Measurements from ENCODE around the gene DNAJC13. TPM values are rescaled to one million over a fixed set of nuclear protein-coding genes. Genes with fewer than 3 reads are reported as not detected.
A peak's percentile ranks its signal among the peaks of the same experiment; 100 is the strongest.

Gene DNAJC13
- polyA plus RNA-seq, 2 of the 4 experiments (the other 2 are of a cell fraction), result 17.0 to 29.8 TPM

GRCh38 chr3:132530624-132531023 lies 113.3 kb downstream of the DNAJC13 start:
- Histone ChIP-seq H3K4me3 (no peak overlapping the region), H3K4me1 (no peaks in the 10 kb centered on the region), H3K9me3 (no peaks in the 10 kb centered on the region), H3K27ac (no peak overlapping the region), H3K4me2 (no peak overlapping the region)
- TF ChIP-seq RNF2 (IDR thresholded peaks at IDR 0.05; ENCODE audit: borderline replicate concordance, low read depth) (no peak), RFX5 (IDR thresholded peaks at IDR 0.05) (no peak), MAFK (IDR thresholded peaks at IDR 0.05; ENCODE audit: partially characterized antibody) (no peak), HMGXB4 (CRISPR knock-in tag; IDR thresholded peaks at IDR 0.05; ENCODE audit: borderline replicate concordance) (no peak), CBX2 (IDR thresholded peaks at IDR 0.05; ENCODE audit: borderline replicate concordance, low read depth) (no peak), BCL3 (IDR thresholded peaks at IDR 0.05) (no peak), FOSL2 (IDR thresholded peaks at IDR 0.05) (no peak), FOSL2 (CRISPR knock-in tag; IDR thresholded peaks at IDR 0.05) (no peak), TFCP2L1 (CRISPR knock-in tag; IDR thresholded peaks at IDR 0.05) (no peak), NR3C1 (IDR thresholded peaks at IDR 0.05) (no peak), CHD2 (IDR thresholded peaks at IDR 0.05; ENCODE audit: low read length, partially characterized antibody) (no peak), HES2 (IDR thresholded peaks at IDR 0.05) (no peak)
- POLR2A ChIA-PET, result no interaction called here
- no peak for FAIRE-seq
- no peak for ATAC-seq
- 80% methylated on average over 3 of the region's 3 CpGs for whole genome bisulfite sequencing (ENCODE audit: missing lambda C conversion rate)
- no peak for DNase-seq (ENCODE audit: low read depth in 1 of 2, low spot score in 1 of 2)
- CTCF ChIA-PET, result interaction anchor here (0.8 to 1.2 kb wide), 2 partner anchors 9 to 111 kb away, joined by 3 to 4 read pairs; no protein-coding TSS in a partner anchor

GRCh38 chr3:132535575-132536441 lies 118.5 kb downstream of the DNAJC13 start:
- POLR2A ChIA-PET, result no interaction called here
- Histone ChIP-seq H3K4me2 (no peak overlapping the region), H3K4me3 (no peak overlapping the region), H3K27ac (no peak overlapping the region), H3K9me3 (no peaks in the 10 kb centered on the region), H3K4me1 (no peaks in the 10 kb centered on the region)
- peak; percentile 66 to 84; a peak in 4 of 6 replicates for ATAC-seq
- 62% methylated on average over 7 of the region's 7 CpGs for WGBS (ENCODE audit: missing lambda C conversion rate)
- peak; percentile 15 to 67 for DNase-seq (ENCODE audit: low read depth in 1 of 2, low spot score in 1 of 2)
- CTCF ChIA-PET, result interaction anchor here (0.7 to 3.4 kb wide), 15 partner anchors 9 to 115 kb away, joined by 3 to 16 read pairs (median 5); no protein-coding TSS in a partner anchor
- FAIRE-seq, result no peak
- TF ChIP-seq CTCF (IDR thresholded peaks at IDR 0.05) (peak; percentile 48), RAD21 (conservative IDR thresholded peaks at IDR 0.05 in 1 of 2, IDR thresholded peaks at IDR 0.05 in 1 of 2) (peak; percentile 40 to 50), SMC3 (IDR thresholded peaks at IDR 0.05) (peak; percentile 53; the same call in 2 of the 3 replicates), E2F6 (IDR thresholded peaks at IDR 0.05; ENCODE audit: borderline replicate concordance, low read depth) (no peak)
